ENCODE data around the gene SLC39A6.
"Not testable (repeated sequence)": the region's sequence is repeated elsewhere in the genome, so short reads cannot be mapped to it uniquely, and the experiment has no call there.

The SLC39A6 gene

GRCh38 chr18:36129300-36130038 is at the start of gene SLC39A6, which contains the start of gene ELP2:
SLC39A6 (minus strand) TSS chr18:36129340; CDS start chr18:36127007, 2,333 bp downstream.
ELP2 (plus strand) TSS chr18:36129899; CDS start chr18:36129934, 35 bp downstream.
- H3K4me3 ChIP-seq (replicated peaks; ENCODE audit: low read depth, low read length): peak within 1 kb of the TSS; percentile 98
- TF ChIP-seq CTCF (IDR thresholded peaks at IDR 0.05; ENCODE audit: low read depth, low read length, missing control alignments): no peak
- DNase-seq (ENCODE audit: extremely low read depth, low read depth): peak; percentile 83

GRCh38 chr18:36177913-36178312 is 48.8 kb upstream of the SLC39A6 start:
- DNase-seq (ENCODE audit: extremely low read depth, low read depth): no peak
- H3K4me3 ChIP-seq (replicated peaks; ENCODE audit: low read depth, low read length): no peak overlapping the region
- TF ChIP-seq CTCF (IDR thresholded peaks at IDR 0.05; ENCODE audit: low read depth, low read length, missing control alignments): no peak

- H3K4me3 ChIP-seq (replicated peaks; ENCODE audit: low read depth, low read length): no peak overlapping the region
- TF ChIP-seq CTCF (IDR thresholded peaks at IDR 0.05; ENCODE audit: low read depth, low read length, missing control alignments): no peak
- DNase-seq (ENCODE audit: extremely low read depth, low read depth): no peak
Observed at GRCh38 chr18:36176711-36177110, 47.6 kb upstream of the SLC39A6 start.

GRCh38 chr18:36176177-36176584 is 47.0 kb upstream of the SLC39A6 start:
- no peak overlapping the region for H3K4me3 ChIP-seq (replicated peaks; ENCODE audit: low read depth, low read length)
- TF ChIP-seq CTCF (IDR thresholded peaks at IDR 0.05; ENCODE audit: low read depth, low read length, missing control alignments): no peak
- no peak for DNase-seq (ENCODE audit: extremely low read depth, low read depth)

- no peak for DNase-seq (ENCODE audit: extremely low read depth, low read depth)
- H3K4me3 ChIP-seq (replicated peaks; ENCODE audit: low read depth, low read length): no peak overlapping the region
- no peak for TF ChIP-seq CTCF (IDR thresholded peaks at IDR 0.05; ENCODE audit: low read depth, low read length, missing control alignments)
Observed at GRCh38 chr18:36175481-36175880, 46.3 kb upstream of the SLC39A6 start.

GRCh38 chr18:36169938-36170337 is 40.8 kb upstream of the SLC39A6 start:
- TF ChIP-seq CTCF (IDR thresholded peaks at IDR 0.05; ENCODE audit: low read depth, low read length, missing control alignments): no peak
- DNase-seq (ENCODE audit: extremely low read depth, low read depth): no peak
- H3K4me3 ChIP-seq (replicated peaks; ENCODE audit: low read depth, low read length): no peak overlapping the region

GRCh38 chr18:36168296-36168695 is 39.2 kb upstream of the SLC39A6 start:
- not testable (repeated sequence) for H3K4me3 ChIP-seq (replicated peaks; ENCODE audit: low read depth, low read length); DNase-seq (ENCODE audit: extremely low read depth, low read depth)

Data from HFF-Myc (cell line).